HG03460 (cell line): ENCODE data around the gene ST6GALNAC3.
"Not testable (repeated sequence)": the region's sequence is repeated elsewhere in the genome, so short reads cannot be mapped to it uniquely, and the experiment has no call there.

ENCODE experiments used
- ATAC-seq: cut with Tn5 transposase; IDR thresholded peaks from one replicate; pipeline ENCODE4 v1.9.1; 2021; ENCODE audit not compliant: unreplicated experiment

The ST6GALNAC3 gene

GRCh38 chr1:76074321-76075187 lies at the start of gene ST6GALNAC3:
Gene ST6GALNAC3, plus strand, starts transcription at chr1:76074746.
- peak; percentile 83 for ATAC-seq

GRCh38 chr1:76027341-76027740 lies 47.2 kb upstream of the ST6GALNAC3 start:
- ATAC-seq, result no peak

GRCh38 chr1:76029331-76029730 lies 45.2 kb upstream of the ST6GALNAC3 start:
- ATAC-seq, result no peak

- no peak for ATAC-seq
Observed at GRCh38 chr1:76031496-76031895, 43.0 kb upstream of the ST6GALNAC3 start.

GRCh38 chr1:76033800-76034475 lies 40.6 kb upstream of the ST6GALNAC3 start:
- ATAC-seq, result no peak

- no peak for ATAC-seq
Observed at GRCh38 chr1:76035053-76035452, 39.5 kb upstream of the ST6GALNAC3 start.

- ATAC-seq, result no peak
Observed at GRCh38 chr1:76037324-76037723, 37.2 kb upstream of the ST6GALNAC3 start.

- ATAC-seq, result no peak
Observed at GRCh38 chr1:76038287-76039004, 36.1 kb upstream of the ST6GALNAC3 start.

- no peak for ATAC-seq
Observed at GRCh38 chr1:76046149-76046548, 28.4 kb upstream of the ST6GALNAC3 start.

- ATAC-seq, result no peak
Observed at GRCh38 chr1:76048219-76048618, 26.3 kb upstream of the ST6GALNAC3 start.

- no peak for ATAC-seq
Observed at GRCh38 chr1:76048926-76049325, 25.6 kb upstream of the ST6GALNAC3 start.

- ATAC-seq, result no peak
Observed at GRCh38 chr1:76049498-76049897, 25.0 kb upstream of the ST6GALNAC3 start.

- ATAC-seq, result not testable (repeated sequence)
Observed at GRCh38 chr1:76050073-76050472, 24.5 kb upstream of the ST6GALNAC3 start.

GRCh38 chr1:76053021-76053420 lies 21.5 kb upstream of the ST6GALNAC3 start:
- no peak for ATAC-seq

- ATAC-seq, result no peak
Observed at GRCh38 chr1:76054359-76054758, 20.2 kb upstream of the ST6GALNAC3 start.

GRCh38 chr1:76055987-76056386 lies 18.6 kb upstream of the ST6GALNAC3 start:
- no peak for ATAC-seq

GRCh38 chr1:76059451-76059850 lies 15.1 kb upstream of the ST6GALNAC3 start:
- ATAC-seq, result no peak

GRCh38 chr1:76065270-76065669 lies 9.3 kb upstream of the ST6GALNAC3 start:
- ATAC-seq, result no peak

- no peak for ATAC-seq
Observed at GRCh38 chr1:76066394-76066793, 8.2 kb upstream of the ST6GALNAC3 start.

GRCh38 chr1:76068542-76068941 lies 6.0 kb upstream of the ST6GALNAC3 start:
- ATAC-seq, result no peak

- ATAC-seq, result no peak
Observed at GRCh38 chr1:76068953-76069561, 5.5 kb upstream of the ST6GALNAC3 start.
